ENCODE data around the gene CA5A. TPM values are rescaled to one million over a fixed set of nuclear protein-coding genes. Genes with fewer than 3 reads are reported as not detected.

The CA5A gene
- total and polyA plus RNA-seq, 9 donors: 0.02 to 0.05 TPM; not detected in 7

DNA sequence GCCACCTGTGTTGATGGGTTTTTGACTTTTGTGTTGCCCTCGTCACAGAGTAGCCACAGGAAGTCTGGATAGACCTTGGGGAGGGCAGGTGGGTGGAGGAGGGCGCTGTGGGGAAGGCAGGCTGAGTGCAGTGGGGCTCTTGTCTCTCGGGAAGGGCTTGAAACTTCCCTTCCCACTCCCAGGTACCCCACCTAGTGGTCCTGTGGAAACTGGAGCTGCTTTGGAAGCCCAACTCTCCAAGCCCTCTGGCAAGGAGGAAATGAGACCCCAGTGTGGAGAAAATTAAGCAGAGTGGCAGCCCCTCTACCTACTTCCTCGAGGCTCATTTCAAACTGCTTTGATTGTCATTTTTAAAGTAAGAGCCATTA lies 9.2 kb downstream of the CA5A start:
- TF ChIP-seq EP300 (IDR thresholded peaks at IDR 0.05): no peak
- no peak for TF ChIP-seq POLR2A (IDR thresholded peaks at IDR 0.05)
- Histone ChIP-seq H3K4me1 (ENCODE audit: insufficient read depth) (peaks cover 2% of the 10 kb centered on the region), H3K4me3 (no peak overlapping the region), H3K27me3 (no peaks in the 10 kb centered on the region), H3K9me3 (no peaks in the 10 kb centered on the region), H3K36me3 (no peaks in the 10 kb centered on the region), H3K27ac (no peak overlapping the region)
- 42 to 49% (median 48%) methylated on average over 4 of the region's 4 CpGs for WGBS, 3 donors
- DNase-seq: no peak
- intact Hi-C loops (cut with DNase I): no loop called here

DNA sequence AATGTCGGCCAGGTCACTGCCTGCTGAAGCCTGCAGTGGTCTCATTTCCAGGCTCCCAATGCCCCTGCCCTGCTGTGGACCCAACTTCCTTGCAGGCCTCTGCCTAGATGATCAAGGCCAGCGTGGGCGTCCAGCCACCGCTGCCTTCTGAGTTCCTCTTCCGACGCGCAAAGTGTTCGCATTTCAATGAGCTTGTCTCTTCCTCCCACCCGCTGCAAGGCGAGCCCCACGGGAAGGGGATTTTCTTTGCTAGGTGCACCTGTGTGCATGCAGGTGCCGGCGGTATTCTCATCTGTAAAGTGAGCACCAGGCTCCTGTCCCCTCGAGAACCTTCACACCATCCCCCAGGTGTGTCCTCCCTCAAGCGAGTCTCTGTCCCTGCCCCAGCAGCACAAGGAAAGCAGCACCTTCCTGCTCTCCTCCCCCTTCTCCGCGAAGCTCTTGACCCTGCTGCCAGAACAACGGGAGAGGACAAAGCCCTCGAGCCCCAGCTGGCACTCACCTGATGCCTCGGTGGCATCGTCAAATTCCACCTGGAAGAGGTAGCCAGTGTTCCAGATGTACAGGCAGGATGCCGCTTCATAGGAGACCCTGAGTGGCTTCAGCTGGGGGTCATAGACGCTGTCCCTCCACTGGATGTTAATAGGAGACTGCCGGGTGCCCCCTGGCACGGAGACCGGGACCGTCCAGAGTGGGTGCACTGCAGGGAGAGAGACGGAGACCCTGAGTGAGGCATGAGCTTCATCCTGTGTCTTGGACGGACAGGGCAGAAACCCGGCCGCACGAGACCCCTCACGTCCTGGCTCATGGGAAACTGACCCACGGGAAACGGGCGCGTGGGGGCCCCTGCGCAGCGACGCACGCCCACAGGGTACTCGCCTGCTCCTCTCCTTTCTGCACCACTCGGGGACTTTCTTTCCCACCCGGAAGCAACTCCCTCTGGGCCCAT lies 9.8 kb downstream of the CA5A start:
- H3K4me3 ChIP-seq: no peak overlapping the region
- TF ChIP-seq EP300 (IDR thresholded peaks at IDR 0.05) (no peak), POLR2A (IDR thresholded peaks at IDR 0.05) (no peak)
- TF ChIP-seq, protein P1, sequence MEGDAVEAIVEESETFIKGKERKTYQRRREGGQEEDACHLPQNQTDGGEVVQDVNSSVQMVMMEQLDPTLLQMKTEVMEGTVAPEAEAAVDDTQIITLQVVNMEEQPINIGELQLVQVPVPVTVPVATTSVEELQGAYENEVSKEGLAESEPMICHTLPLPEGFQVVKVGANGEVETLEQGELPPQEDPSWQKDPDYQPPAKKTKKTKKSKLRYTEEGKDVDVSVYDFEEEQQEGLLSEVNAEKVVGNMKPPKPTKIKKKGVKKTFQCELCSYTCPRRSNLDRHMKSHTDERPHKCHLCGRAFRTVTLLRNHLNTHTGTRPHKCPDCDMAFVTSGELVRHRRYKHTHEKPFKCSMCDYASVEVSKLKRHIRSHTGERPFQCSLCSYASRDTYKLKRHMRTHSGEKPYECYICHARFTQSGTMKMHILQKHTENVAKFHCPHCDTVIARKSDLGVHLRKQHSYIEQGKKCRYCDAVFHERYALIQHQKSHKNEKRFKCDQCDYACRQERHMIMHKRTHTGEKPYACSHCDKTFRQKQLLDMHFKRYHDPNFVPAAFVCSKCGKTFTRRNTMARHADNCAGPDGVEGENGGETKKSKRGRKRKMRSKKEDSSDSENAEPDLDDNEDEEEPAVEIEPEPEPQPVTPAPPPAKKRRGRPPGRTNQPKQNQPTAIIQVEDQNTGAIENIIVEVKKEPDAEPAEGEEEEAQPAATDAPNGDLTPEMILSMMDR (IDR thresholded peaks at IDR 0.05): no peak
- no peaks in the 10 kb centered on the region for H3K36me3 ChIP-seq
- intact Hi-C loops (cut with DNase I): no loop called here
- peaks cover 2% of the 10 kb centered on the region for H3K4me1 ChIP-seq (ENCODE audit: insufficient read depth)
- H3K9me3 ChIP-seq: no peaks in the 10 kb centered on the region
- H3K27ac ChIP-seq: no peak overlapping the region
- 63 to 71% (median 68%) methylated on average over 44 of the region's 44 CpGs for WGBS, 3 donors
- no peaks in the 10 kb centered on the region for H3K27me3 ChIP-seq
- peak in 1 of 5 donors; percentile 17 for DNase-seq

DNA sequence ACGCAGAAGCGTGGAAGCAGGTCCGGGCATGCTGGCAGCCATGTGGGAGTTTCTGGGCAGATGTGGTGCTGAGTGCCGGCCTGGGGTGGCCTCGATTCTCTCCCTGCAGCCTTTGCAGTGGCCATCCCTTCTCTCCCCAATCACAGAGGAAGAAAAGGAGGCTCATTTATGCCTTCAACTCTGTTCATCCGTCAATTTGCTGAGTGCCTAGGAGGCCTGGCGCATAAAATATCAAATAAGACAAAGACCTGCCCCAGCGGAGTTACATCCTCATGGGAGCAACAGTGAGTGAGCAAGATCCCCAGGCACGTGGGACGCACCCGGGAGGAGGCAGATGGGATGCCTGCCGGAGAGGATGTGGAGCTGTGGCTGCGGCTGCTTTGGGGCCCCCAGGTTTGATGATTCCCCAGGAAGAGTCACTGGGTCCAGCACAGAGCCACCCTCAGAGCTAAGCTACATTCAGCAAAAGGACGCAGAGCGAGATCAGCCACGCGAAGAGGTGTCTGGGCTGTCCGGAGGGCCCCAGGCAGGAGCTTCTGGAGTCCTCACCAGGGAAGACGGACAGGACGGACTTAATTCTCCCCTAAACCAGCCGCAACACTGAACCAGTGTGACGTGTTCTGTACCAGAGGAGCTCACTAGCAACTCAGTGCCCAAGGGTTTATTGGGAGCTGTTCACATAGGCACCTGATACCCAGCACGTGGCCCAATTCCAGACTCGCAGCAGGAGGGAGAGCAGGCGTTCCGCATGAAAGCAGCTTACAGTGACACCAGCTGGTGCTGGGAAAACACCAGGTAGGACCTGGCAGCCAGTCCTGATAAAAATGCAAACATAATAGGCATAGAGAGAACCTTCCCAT lies 11.3 kb downstream of the CA5A start:
- no peak overlapping the region for H3K4me3 ChIP-seq
- 76 to 86% (median 77%) methylated on average over 25 to 26 of the region's 26 CpGs for WGBS, 3 donors
- no peaks in the 10 kb centered on the region for H3K36me3 ChIP-seq
- intact Hi-C loops (cut with DNase I): no loop called here
- peaks cover 2% of the 10 kb centered on the region for H3K4me1 ChIP-seq (ENCODE audit: insufficient read depth)
- DNase-seq: peak in 1 of 5 donors; percentile 17
- H3K9me3 ChIP-seq: no peaks in the 10 kb centered on the region
- TF ChIP-seq EP300 (IDR thresholded peaks at IDR 0.05) (no peak), POLR2A (IDR thresholded peaks at IDR 0.05) (no peak)
- H3K27me3 ChIP-seq: no peaks in the 10 kb centered on the region
- H3K27ac ChIP-seq: no peak overlapping the region

DNA sequence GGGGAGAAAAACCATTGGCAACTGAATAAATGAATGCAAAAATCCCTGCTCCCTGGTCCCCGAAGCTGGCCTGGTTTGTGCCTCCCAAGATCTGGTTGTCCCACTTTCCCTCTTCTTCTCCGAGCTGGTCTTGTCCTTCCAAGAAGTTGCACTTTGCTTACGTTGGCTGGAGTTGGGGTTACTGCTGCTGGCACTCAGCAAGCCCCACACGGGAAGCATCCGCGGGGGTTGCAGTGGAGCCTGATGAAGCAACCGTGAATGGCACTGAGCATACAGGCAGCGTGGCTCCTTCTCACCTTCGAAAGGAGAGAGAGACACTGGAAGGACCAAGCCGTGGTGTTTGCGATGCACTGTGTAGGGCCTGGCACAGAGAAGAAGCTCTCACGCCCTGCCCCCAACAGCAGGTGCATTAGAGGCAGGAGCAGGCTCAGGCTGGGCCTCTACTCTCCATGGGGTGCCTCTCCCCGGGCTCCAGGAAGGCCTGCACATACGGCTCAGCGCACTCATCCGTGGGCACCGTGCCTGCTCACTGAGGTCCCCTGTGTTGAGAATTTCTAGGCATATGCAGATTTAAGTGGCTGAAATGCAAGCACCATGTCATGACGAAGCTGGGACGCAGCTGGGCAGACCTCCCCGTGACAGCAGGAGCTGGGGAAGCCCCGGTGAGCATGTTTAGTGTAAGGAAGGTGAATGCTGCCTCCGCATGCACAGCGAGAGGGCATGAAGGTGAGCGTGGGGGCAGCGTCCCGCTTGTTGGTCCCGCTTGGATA lies 12.1 kb downstream of the CA5A start:
- no peaks in the 10 kb centered on the region for H3K36me3 ChIP-seq
- DNase-seq: peak in 1 of 5 donors; percentile 15
- H3K27me3 ChIP-seq: no peaks in the 10 kb centered on the region
- no peaks in the 10 kb centered on the region for H3K9me3 ChIP-seq
- H3K27ac ChIP-seq: no peak overlapping the region
- intact Hi-C loops (cut with DNase I): no loop called here
- peaks cover 2% of the 10 kb centered on the region for H3K4me1 ChIP-seq (ENCODE audit: insufficient read depth)
- H3K4me3 ChIP-seq: no peak overlapping the region
- TF ChIP-seq EP300 (IDR thresholded peaks at IDR 0.05): no peak
- TF ChIP-seq, protein P1 (IDR thresholded peaks at IDR 0.05): no peak
- no peak for TF ChIP-seq POLR2A (IDR thresholded peaks at IDR 0.05)
- WGBS, 3 donors: 68 to 78% (median 70%) methylated on average over 26 to 27 of the region's 27 CpGs
